Osteoblast (primary cell): ENCODE measurements around the gene CDO1. TPM values are rescaled to one million over a fixed set of nuclear protein-coding genes. Genes with fewer than 3 reads are reported as not detected.
"Not testable (repeated sequence)": the region's sequence is repeated elsewhere in the genome, so short reads cannot be mapped to it uniquely, and the experiment has no call there.

ENCODE experiments used
- DNase-seq: peaks from one replicate; pipeline ENCODE4 v3.0.0; 2011; ENCODE audit warnings: low spot score, mixed read lengths; ENCODE audit not compliant: insufficient read length; ENCODE audit errors: missing footprints
- H2AFZ ChIP-seq: 2 replicates; pipeline ENCODE4 v1.6.0; 2011; ENCODE audit warnings: mild to moderate bottlenecking, low read length
- H3K27ac ChIP-seq: 2 replicates; pipeline ENCODE4 v1.5.1; 2011; ENCODE audit warnings: mild to moderate bottlenecking, low read depth, low read length, moderate library complexity
- H3K27me3 ChIP-seq: 2 replicates; pipeline ENCODE4 v1.6.0; 2012; ENCODE audit warnings: mild to moderate bottlenecking, control low read depth, inconsistent platforms, low read length, moderate library complexity; ENCODE audit not compliant: insufficient read depth
- H3K36me3 ChIP-seq: 2 replicates; pipeline ENCODE4 v1.5.1; 2011; ENCODE audit warnings: mild to moderate bottlenecking, low read length, control low read depth, moderate library complexity; ENCODE audit not compliant: insufficient read depth
- H3K4me1 ChIP-seq: 2 replicates; pipeline ENCODE4 v1.5.1; 2011; ENCODE audit warnings: mild to moderate bottlenecking, low read length, control low read depth, moderate library complexity; ENCODE audit not compliant: insufficient read depth
- H3K4me2 ChIP-seq: 2 replicates; pipeline ENCODE4 v1.6.0; 2011; ENCODE audit warnings: mild to moderate bottlenecking, low read length; ENCODE audit not compliant: insufficient read depth
- H3K4me3 ChIP-seq: fragments of 200-600 bp; sonication (generic); 3 replicates; pipeline ENCODE4 v1.5.1; 2012; ENCODE audit warnings: mild to moderate bottlenecking, low read length, inconsistent platforms; ENCODE audit not compliant: insufficient read depth
- H3K79me2 ChIP-seq: 2 replicates; pipeline ENCODE4 v1.6.0; 2012; ENCODE audit warnings: mild to moderate bottlenecking, low read length, control low read depth, inconsistent platforms; ENCODE audit not compliant: insufficient read depth
- H3K9me3 ChIP-seq: 2 replicates; pipeline ENCODE4 v1.5.1; 2011; ENCODE audit warnings: low read depth, low read length, control low read depth
- H4K20me1 ChIP-seq: 2 replicates; pipeline ENCODE4 v1.6.0; 2012; ENCODE audit warnings: mild to moderate bottlenecking, low read length, control low read depth; ENCODE audit not compliant: insufficient read depth
- total RNA-seq: library from RNA; depleted of rRNA; stranded (reverse); fragments of >200 nt; gene quantifications from 2 replicates; pipeline ENCODE4 v1.2.3, GENCODE V29; 2012
- TF ChIP-seq, protein P1 (sequence below): IDR thresholded peaks from 2 replicates; pipeline ENCODE4 v1.5.1; 2011; ENCODE audit warnings: mild to moderate bottlenecking, low read depth, low read length, moderate library complexity; ENCODE audit errors: extremely low read depth

The CDO1 gene
- total RNA-seq, 1 donor, result 8.0 TPM

DNA sequence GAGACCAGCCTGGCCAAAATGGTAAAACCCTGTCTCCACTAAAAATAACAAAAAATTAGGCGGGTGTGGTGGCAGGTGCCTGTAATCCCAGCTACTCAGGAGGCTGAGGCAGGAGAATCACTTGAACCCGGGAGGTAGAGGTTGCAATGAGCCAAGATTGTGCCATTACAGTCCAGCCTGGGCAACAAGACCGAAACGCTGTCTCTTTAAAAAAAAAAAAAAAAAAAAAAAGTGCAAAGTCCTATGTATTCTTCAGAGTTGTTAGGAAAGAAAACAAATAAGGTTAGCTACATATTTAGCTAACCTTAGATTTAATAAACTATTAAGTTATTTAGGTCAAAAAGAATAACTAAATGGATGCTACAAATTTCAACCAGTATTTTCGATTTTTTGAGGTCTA is 13.5 kb upstream of the CDO1 start:
- Histone ChIP-seq H4K20me1 (peaks cover 7% of the 10 kb centered on the region), H3K4me3 (no peak overlapping the region), H3K9me3 (no peaks in the 10 kb centered on the region), H3K36me3 (peaks cover 40% of the 10 kb centered on the region), H3K4me1 (no peaks in the 10 kb centered on the region), H3K27me3 (no peaks in the 10 kb centered on the region), H3K79me2 (peaks cover 5% of the 10 kb centered on the region), H3K27ac (no peak overlapping the region), H2AFZ (no peak overlapping the region), H3K4me2 (no peak overlapping the region)
- no peak for DNase-seq
- TF ChIP-seq, protein P1, sequence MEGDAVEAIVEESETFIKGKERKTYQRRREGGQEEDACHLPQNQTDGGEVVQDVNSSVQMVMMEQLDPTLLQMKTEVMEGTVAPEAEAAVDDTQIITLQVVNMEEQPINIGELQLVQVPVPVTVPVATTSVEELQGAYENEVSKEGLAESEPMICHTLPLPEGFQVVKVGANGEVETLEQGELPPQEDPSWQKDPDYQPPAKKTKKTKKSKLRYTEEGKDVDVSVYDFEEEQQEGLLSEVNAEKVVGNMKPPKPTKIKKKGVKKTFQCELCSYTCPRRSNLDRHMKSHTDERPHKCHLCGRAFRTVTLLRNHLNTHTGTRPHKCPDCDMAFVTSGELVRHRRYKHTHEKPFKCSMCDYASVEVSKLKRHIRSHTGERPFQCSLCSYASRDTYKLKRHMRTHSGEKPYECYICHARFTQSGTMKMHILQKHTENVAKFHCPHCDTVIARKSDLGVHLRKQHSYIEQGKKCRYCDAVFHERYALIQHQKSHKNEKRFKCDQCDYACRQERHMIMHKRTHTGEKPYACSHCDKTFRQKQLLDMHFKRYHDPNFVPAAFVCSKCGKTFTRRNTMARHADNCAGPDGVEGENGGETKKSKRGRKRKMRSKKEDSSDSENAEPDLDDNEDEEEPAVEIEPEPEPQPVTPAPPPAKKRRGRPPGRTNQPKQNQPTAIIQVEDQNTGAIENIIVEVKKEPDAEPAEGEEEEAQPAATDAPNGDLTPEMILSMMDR, result no peak

DNA sequence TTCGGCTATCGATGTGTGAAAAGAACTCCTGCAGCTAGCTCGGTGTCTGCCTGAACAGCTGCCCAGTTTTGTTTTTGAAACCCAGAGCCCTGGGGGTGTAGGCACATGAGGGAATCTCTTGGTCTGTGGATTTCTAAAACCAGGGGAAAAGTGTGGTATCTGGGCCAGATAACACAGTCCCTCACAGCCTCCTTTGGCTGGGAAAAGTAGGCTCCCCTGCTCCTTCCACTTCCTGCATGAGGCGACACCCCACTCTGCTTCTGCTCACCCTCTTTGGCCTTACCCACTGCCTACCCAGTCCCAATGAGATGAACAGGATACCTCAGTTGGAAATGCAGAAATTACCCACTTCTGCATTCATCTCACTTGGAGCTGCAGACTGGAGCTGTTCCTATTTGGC is 9.5 kb upstream of the CDO1 start:
- H3K36me3 ChIP-seq, result peaks cover 16% of the 10 kb centered on the region
- TF ChIP-seq, protein P1, result no peak
- no peaks in the 10 kb centered on the region for H3K27me3 ChIP-seq
- no peaks in the 10 kb centered on the region for H3K9me3 ChIP-seq
- H3K4me2 ChIP-seq, result no peak overlapping the region
- H2AFZ ChIP-seq, result no peak overlapping the region
- peaks cover 2% of the 10 kb centered on the region for H4K20me1 ChIP-seq
- no peaks in the 10 kb centered on the region for H3K4me1 ChIP-seq
- H3K4me3 ChIP-seq, result no peak overlapping the region
- no peaks in the 10 kb centered on the region for H3K79me2 ChIP-seq
- DNase-seq, result no peak
- H3K27ac ChIP-seq, result no peak overlapping the region

DNA sequence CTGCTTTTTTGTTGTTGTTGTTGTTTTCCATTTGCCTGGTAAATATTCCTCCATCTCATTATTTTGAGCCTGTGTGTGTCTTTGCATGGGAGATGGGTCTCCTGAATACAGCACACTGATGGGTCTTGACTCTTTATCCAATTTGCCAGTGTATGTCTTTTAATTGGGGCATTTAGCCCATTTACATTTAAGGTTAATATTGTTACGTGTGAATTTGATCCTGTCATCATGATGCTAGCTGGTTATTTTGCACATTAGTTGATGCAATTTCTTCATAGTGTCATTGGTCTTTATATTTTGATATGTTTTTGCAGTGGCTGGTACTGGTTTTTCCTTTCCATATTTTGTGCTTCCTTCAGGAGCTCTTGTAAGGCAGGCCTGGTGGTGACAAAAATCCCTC is 8.5 kb upstream of the CDO1 start:
- not testable (repeated sequence) for H3K27me3 ChIP-seq, DNase-seq, H3K4me2 ChIP-seq, H3K9me3 ChIP-seq, H3K79me2 ChIP-seq, H3K4me1 ChIP-seq, H4K20me1 ChIP-seq, H3K4me3 ChIP-seq, H3K36me3 ChIP-seq, H3K27ac ChIP-seq, H2AFZ ChIP-seq

DNA sequence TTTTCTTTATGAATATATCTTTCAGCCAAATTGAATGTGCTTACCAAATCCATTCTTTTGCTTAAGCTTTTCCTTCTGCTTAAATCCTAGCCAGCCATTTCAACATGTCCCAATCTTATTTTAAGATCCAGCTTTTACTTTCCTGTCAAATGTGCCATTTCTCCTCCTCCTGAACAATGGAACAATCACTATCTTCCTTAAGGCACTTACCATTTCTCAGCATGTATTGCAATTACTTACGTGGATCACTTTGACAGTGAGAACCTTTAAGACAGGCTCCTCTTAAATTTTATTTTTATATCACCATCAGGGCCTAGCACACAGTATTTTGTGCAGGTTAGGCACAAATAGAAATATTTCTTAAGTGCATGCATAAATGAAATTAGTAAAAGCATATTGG is 4.4 kb upstream of the CDO1 start:
- Histone ChIP-seq H3K9me3 (no peaks in the 10 kb centered on the region), H3K4me1 (peaks cover 6% of the 10 kb centered on the region), H3K27ac (no peak overlapping the region), H4K20me1 (no peaks in the 10 kb centered on the region), H3K4me2 (no peak overlapping the region), H3K36me3 (no peaks in the 10 kb centered on the region), H3K4me3 (no peak overlapping the region), H3K27me3 (peaks cover 19% of the 10 kb centered on the region), H3K79me2 (no peaks in the 10 kb centered on the region), H2AFZ (no peak overlapping the region)
- TF ChIP-seq, protein P1, result no peak
- DNase-seq, result no peak
